GM21825 (cell line): Measurements from ENCODE around the gene SGPL1.

Experiments
- ATAC-seq: cut with Tn5 transposase; IDR thresholded peaks from one replicate; pipeline ENCODE4 v1.9.1; 2021; ENCODE audit warnings: mild to moderate bottlenecking, moderate library complexity; ENCODE audit not compliant: unreplicated experiment

The SGPL1 gene

DNA sequence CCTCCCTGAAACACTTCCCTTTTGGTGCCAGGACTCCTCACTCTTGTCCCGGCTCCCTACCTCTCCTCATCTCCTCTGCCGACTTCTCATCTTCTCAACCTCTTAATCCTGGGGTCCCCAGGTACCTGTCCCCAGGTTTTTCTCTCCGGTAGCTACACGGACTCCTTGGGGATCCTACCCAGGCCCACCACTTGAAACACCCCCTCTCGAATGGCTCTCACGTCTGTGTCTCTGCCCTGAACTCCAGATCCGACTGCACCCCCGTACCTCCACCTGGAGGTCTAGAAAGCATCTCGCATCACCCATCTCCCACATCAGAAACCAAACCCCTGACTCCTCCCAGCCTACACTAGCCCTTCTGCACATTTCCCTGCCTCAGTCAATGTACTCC lies 35.4 kb upstream of the SGPL1 start:
- ATAC-seq, result no peak

DNA sequence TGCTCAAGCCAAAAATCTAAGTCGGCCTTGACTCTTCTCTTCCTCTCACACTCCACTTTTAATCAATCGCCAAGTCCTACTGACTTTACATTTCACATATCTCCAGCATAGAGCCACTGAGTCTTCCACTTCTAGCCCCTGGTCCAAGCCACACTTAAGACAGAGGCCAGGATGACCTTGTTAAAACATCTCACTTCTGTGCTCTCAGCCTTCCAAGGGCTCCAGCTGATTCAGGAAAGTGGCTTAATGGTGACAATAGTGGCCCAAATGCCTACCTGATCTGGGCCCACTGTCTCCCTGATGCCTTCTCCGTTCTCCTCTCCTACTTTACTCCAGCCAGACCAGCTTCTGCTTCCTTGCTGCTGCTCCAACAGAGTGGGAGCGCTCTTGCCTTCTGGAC lies 35.0 kb upstream of the SGPL1 start:
- ATAC-seq, result no peak

DNA sequence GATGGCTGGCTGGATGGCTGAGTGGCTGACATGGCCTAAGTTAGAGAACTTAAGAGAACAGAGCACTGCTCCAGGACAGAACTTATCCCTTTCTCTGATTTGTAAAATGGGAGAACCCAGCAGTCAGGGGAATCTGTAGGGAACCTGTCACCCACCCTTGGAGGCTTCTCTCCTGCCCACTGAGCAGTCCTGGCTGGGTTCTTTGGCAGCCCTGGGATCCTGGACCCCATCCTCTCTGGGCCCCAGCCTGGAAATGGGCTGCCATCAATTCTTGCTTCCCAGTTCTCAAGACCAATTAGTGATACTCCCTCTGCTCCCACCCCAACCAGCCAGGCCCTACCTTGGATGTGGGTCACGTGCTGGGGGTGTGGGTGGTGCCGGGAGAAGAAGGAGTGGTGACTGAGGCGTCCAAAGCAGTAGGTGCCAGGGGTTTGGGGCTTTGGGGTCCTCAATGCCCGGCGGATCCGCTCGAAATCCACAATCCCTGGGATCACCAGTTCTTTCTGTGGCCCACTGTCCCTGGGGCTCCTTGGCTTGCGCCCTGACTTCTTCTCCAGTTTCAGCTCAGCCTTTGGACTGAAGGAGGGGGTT lies 34.2 kb upstream of the SGPL1 start:
- no peak for ATAC-seq

DNA sequence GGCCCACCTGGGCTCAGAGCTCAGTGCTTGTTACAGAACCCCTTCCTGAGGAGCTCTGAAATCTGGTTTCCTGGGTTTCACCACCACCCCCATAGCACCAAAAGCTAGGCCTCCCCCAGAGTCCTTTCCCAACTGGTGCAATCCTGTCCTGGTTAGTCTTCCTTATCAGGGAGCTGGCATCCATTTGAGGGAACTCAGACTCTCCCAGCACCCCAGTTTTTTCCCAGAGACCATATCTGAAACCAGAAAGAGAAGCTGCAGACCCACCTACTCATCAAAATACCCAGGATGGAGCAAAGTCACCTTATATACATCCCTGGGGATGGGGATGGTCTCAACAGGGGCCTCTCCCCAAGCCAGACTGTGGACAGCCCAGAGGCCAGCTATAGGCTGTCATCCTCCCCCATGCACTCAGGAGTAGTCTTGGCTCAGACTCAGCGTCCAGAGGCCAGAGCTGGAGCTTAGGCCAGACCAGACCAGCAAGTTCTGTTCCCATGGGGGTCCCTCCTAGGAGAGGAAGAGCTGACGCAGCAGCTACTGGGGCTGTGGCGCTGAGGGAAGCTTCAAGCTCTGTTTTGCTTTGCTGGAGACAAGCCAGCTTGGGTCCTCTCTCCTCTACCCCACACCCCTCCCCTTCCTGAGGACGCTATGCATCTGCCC lies 33.5 kb upstream of the SGPL1 start:
- ATAC-seq, result no peak

DNA sequence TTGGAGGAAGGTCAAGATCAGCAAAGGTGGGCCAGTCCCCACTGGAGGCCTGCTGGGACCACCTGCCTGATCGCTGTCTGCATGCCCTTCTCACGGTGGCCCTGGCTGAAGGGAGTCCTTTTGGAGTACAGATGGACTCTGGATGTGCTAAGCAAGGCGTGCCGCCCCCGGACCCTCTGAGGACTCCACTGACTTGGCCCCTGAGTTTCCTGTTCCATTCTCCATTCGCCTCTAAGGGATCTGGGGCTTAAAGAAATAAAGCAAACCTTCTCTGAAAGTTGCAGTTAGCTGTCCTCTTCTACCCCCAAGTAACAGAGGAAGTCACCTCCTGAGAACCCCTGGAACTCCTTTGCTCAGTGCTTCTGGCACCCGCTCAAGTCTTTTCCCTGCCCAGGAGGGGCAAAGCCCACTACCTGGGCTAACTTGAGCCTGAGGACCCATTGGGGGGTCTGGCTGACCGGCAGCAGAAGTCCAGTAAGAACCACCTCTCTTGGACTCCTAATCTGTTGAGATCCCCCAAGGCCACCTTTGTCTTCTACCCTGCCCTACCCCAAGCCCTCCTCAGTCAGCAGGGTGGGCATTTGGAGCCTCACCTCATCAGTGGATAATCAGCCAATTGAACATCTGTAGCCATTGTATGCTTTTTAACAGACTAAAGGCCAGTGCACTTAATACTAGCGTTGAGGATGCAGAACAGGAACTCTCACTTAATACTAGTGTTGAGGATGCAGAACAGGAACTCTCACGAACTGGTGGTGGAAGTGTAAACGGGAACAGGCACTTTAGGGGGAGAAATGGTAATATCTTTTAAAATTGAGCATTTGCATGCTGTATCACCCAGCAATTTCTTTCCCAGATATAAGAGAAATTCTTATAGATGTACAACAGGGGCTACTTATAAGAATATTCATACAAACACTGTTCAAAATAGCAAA lies 32.7 kb upstream of the SGPL1 start:
- ATAC-seq, result no peak

DNA sequence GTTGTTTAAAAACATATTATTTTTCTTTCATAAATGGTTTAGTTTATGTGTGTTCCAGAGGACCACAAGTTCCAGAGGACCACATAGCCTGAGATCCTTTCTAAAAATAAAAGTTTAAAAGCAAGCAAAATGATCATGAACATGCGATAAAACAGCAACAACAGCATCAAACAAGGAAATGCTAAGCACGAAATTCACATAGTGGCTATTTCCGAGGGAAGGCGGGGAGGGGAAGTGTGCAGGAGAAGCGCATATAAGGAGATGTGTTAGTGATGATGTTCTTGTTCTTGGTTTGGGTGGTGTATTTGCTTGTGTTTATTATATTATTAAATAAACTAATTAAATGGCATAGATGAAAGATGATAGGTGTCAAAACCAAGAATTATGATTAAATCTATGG lies 31.7 kb upstream of the SGPL1 start:
- no peak for ATAC-seq

DNA sequence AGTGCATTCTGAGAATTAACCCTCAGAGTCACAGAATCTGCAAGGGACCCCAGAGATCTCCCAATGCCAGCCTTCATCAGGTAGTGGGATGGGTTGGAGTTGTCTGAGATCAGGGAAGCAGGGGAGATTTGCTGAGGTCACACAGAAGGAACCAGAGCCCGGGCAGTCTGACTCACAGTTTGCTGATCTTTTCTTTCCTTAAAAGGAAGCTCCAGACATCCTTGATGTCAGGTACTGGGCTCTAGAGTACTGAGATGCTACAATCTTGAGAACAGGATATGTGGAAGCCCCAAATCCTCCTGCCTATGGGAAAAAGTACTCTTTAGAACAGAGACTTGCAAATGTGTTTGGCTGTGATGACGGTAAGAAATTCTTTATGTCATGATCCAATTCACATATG lies 31.3 kb upstream of the SGPL1 start:
- no peak for ATAC-seq

DNA sequence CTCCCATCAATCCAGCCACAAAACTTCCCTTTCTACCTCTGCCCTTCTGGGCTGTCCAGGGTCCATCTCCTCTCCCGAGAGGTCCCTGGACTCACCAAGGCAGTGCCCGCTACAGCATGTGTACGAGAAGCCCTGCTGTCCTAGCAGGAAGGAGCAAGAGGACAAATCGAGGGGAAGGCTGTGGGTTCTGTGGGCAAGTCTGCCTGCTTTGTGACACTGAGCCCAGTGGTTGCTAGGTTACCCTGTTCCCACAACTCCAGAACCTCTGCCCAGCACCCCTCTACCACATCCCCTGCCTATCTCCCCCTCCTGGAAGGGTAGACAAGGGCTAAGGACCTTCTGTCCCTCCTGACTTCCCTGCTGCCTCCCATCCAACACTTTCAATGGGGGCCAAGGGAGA lies 30.6 kb upstream of the SGPL1 start, which contains the start of gene TBATA:
TSS of gene TBATA (minus strand) at position 188 of the 400 bp plus-strand sequence. CDS start 1,998 bp downstream, outside the sequence.
- ATAC-seq, result no peak

DNA sequence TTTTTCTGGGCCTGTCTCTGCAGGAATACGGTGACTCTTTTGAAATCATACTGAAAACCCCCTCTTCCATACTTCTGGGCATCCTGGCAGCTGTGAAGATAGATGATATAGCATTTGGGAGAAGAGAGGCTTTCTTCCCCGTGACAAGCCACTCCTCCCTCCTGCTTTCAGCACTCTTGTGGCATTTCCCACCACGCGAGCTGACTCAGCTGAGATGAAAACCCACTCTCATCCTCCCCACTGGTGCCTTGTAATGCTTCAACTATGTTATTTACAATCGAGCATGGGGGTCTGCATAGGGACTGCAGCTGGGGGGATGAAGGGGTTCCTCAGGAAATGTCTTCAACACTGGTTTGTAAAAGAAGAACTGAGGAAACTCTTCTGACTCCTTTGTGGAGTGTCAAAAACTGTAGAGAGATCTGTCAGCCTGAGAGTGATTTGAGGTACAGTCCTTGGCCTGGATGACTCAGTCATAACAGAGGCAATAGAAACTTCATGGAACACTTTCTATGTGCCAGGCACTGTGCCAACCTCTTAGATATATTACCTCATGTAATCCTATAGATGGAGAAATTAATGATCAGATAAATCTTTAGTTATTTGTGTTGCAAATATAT lies 28.8 kb upstream of the SGPL1 start:
- ATAC-seq, result no peak

DNA sequence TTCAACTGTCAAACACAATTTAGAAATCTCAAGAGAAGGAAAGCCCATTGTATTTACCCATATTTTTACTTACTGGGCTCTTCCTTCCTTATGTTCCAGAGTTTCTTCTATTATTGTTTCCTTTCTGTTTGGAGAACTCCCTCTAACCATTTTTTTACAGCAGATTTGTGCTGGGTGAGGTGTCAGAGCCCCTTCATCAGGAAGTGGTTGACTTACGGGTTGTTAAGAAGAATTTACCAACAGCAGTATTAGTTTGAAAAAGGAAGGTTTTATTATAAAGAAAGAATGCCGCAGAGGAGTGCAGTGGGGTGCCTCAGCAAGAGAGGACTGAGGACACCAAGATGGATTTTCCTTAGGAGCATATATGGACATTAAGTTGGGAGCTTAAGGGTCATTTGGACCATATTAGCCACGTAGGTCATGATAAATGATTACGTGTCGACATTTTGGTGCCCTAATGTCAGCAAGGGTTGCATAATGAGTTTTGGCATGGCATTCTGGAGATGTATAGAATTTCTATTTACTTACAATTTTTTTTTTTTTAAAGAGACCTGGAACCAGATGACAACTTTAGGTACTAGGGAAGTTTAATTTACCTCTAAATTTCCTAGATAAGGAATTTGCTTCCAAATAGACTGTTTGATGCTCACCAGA lies 24.2 kb upstream of the SGPL1 start:
- ATAC-seq, result no peak

DNA sequence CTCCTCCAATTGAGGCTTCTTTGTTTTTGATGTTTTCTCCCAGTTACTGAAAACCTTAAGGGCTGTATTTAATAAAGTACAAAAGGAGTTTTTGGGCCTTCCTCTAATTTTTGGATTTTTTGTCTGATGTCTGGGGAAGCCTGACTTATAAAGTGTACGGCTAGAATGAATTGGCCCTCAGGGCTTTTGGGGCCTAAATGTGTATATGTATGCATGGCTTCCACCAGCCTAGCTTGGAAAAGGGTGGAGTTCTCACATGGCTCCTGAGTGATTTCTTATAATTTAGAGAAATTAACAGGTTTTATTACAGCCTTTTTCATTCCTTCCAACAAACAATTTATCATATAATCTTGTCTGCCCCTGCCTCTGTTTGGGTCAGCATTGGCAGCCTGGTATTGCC lies 20.1 kb upstream of the SGPL1 start:
- ATAC-seq, result no peak

DNA sequence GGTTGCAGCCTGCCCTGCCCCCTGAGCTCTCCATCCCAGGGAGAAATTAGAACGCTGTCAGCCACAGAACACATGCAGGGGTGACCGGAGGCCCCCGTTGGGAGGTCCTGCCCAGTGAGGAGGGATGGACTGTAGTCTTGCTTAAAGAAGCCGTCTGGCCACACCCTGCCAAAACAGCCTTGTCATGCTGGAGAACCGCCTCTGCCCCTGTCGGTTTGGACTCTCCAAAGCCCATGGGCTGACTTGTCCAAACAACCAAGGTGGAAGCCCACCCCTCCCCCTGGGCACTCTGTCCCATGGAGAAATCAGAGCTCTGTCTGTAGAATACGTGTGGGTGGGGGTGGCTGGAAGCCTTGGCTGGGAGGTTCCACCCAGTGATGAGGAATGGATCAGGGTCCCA lies 17.9 kb upstream of the SGPL1 start:
- ATAC-seq, result no peak

DNA sequence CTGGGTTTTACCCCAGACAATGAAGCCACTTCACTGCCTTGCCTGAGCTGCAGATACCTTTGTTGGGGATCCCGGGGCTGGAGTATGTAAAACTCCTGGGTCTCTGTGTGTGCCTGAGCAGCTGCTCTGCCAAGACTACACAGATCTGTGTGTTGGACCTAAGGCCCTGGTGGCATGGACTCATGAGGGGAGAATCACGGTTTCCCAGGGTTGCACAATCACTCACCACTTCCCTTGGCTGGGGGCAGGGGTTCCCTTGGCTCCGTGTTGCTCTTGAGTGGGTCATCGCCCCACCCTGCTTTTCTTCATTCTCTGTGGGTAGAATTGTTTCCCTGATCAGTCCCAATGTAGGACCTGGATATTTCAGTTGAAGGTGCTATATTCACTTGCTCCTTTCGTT lies 16.6 kb upstream of the SGPL1 start:
- ATAC-seq, result no peak

DNA sequence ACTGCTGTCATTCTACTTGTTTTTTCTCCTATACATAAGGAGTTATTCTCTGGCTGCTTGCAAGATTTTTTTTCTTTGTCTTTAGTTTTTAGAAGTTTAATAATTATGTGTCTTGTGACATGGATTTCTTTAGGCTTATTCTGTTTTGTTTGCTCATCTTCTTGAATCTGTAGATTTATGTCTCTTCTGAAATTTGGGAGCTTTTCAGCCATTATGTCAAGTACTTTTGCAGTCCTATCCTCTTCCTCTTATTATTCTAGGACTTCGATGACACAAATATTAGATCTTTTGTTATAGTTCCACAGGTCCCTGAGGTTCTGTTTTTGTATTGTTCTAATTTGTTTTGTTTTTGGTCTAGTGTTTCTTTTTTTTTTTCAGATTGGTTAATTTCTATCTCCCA lies 13.9 kb upstream of the SGPL1 start:
- no peak for ATAC-seq

DNA sequence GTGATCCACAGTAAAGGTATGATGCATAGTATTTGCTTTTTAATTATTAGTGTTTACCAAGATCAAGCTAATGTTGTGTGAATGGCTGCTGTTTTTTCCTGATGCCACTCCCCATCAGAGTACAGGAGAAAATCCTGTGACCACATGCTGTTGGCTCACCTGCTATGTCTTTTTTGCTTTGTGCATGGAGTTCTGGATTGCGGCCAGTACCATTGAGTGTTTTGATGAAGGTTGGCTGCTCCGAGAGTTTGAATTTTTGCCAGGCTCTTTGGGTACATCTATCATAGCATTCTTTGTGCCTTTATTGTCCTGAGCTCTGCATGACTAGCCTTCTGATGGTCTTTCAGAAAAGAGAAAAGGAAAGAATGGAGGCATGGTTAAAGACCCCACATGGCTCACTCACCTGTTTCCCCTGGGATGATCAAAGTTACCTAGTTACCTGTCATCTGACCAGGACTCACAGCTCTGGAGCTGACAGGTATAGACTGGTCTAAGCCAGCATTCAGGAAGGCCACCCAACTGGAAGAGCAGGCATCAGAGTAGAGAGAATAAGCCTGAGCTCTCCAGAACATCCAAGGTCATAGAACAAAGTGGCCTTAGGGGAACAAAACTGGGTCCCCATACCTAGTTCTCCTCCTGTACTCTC lies 11.8 kb upstream of the SGPL1 start:
- no peak for ATAC-seq

DNA sequence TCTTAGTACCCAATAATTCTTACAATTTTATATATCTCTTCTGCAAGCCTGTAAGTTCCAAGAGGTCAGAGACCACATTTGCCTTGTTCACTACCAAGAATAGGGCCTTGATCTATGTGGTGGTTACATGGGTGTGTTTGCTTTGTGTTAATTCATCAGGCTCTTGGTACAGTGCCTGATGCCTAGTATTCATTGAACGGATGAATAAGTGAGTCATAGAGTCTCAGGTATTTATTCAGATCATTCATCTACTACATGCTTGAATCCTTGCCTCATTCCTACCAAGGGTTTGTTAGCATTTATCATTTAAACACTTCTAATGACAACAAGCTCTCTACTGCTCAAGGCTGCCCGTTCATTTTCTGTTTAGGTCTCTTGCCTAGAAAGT lies 11.3 kb upstream of the SGPL1 start:
- ATAC-seq, result no peak

DNA sequence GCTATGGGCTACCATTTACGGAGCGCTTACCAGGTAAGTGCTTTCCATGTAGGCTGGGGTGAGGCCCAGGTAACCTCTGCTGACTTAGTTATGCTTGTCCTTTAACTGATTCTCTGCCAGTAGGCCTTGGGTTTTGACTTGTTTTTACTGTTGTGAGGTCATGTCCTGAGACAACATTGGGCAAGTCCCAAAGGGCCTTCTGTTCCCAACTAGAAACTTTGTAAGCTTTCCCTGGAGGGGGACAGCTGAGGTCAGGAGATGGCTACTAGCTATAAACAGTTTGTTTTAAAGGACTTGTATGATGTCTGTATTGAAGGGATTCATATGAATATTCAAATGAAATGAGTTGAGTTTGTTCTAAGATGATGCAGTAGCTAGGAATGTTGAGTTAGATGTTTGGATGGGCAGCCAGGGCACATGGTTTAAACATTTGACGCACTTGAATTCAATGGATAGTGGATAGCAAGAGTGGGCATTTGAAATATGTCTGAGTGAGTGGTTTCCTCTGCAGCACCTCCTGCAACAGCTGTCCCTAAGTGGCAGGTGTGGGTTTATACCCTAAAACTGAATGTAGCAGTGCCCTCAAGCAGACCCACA lies 10.0 kb upstream of the SGPL1 start:
- no peak for ATAC-seq

DNA sequence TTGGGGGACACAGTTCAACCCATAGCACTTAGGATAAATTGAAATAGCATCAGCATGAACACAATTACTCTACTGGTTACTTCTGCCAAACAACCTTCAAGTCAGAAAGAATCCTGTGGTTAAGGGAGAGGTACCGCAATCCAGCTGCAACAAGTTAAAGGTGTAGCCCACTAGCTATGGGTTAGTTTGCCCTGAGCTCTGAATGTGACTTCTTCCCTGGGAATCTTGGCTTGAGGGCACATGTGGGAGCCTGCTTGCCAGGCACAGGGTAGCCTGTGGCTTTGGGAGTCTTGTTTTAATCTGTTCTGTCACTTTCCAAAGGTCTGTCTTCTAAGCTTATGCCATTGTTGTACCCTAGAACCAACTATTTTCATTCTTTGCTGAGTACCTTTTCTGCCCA lies 8.9 kb upstream of the SGPL1 start:
- ATAC-seq, result no peak

DNA sequence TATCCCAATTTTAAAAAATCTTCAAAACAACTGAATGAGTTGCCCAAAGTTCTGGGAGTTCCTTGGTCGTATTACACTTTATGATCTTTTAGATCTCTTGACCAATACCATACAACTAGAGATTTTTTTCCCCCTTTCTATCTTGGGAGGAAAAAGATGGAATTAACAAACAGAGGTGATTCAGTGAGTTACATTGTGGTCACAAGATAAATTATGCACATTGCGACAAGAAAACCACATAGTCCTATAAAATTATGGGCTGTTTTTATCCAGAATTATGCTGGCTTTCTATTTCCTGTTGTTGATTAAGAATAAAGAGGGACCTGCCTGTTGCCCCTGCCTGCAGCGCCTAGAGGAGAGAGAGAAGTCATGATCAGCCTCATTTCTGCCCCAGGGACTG lies 8.2 kb upstream of the SGPL1 start:
- ATAC-seq, result no peak

DNA sequence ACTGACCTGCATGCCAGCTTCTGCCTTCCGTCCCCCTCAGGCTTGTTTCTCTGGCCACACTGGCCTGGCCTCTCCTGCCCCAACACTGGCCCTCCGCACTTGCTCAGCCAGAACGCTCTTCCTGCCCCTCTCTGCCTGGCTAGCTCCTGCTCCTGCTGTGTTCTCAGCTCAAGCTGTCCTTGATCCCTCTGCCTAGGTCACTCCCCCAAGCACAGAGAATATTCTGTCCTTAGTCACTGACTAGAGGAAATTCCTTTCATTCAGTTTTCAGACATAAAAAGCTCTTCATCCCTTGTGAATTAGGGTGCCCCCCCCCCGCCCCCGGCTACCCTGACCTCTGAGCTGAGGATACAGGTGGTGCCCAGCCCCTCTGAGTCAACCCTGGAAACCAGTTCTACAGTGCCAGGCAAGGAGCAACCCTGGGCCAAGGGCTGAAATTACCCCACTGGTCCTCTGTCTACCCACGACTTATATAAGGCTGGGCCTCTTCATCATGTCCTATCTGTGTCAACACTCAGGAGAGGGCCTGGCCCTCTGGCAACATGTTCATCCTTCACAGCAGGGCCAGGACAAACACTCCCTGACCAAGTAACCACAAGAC lies 6.6 kb upstream of the SGPL1 start:
- no peak for ATAC-seq
